A673 (cell line): ENCODE results near the gene TSPYL4. TPM values are rescaled to one million over a fixed set of nuclear protein-coding genes. Genes with fewer than 3 reads are reported as not detected.

Experiments used
- BruUV-seq: library from RNA; stranded (reverse); fragments of 400-500 nt; replicated peaks from 2 replicates; lab custom pipeline; 2021; lab: Mats Ljungman, UMichigan
- CTCF ChIA-PET: fragments of 300-600 bp; sonication (Branson Sonifier 250); formaldehyde crosslinking; loops from one replicate; lab custom pipeline; 2022; ENCODE audit warnings: antibody characterized with exemption; lab: Charles Lee
- POLR2A ChIA-PET: fragments of 300-600 bp; sonication (Branson Sonifier 250); formaldehyde crosslinking; loops from one replicate; lab custom pipeline; 2022; ENCODE audit warnings: antibody characterized with exemption; ENCODE audit not compliant: low non-redundant PET; lab: Charles Lee
- DNase-seq: peaks from one replicate; pipeline ENCODE4 v3.0.0-alpha.2; 2015; ENCODE audit warnings: low spot score
- H3K27ac ChIP-seq: fragments of 200-600 bp; sonication (generic); 2 replicates; pipeline ENCODE4 v1.5.1; 2016; ENCODE audit warnings: mixed run types, low read depth, mild to moderate bottlenecking, mixed read lengths, antibody characterized with exemption, low read length; ENCODE audit not compliant: poor library complexity, severe bottlenecking
- H3K27me3 ChIP-seq: fragments of 200-600 bp; sonication (generic); replicated peaks from 2 replicates; pipeline ENCODE4 v1.6.1; 2017; ENCODE audit warnings: mixed run types, low read depth, mild to moderate bottlenecking, mixed read lengths, antibody characterized with exemption, low read length; ENCODE audit not compliant: insufficient read depth, poor library complexity
- H3K36me3 ChIP-seq: fragments of 200-600 bp; sonication (generic); 2 replicates; pipeline ENCODE4 v1.6.1; 2016; ENCODE audit warnings: mixed run types, mild to moderate bottlenecking, mixed read lengths, antibody characterized with exemption, low read length; ENCODE audit not compliant: insufficient read depth, poor library complexity, severe bottlenecking
- H3K4me1 ChIP-seq: fragments of 200-600 bp; sonication (generic); 2 replicates; pipeline ENCODE4 v1.6.1; 2017; ENCODE audit warnings: mixed run types, mild to moderate bottlenecking, mixed read lengths, antibody characterized with exemption, low read length; ENCODE audit not compliant: insufficient read depth, poor library complexity, severe bottlenecking
- H3K4me3 ChIP-seq: fragments of 200-600 bp; sonication (generic); 2 replicates; pipeline ENCODE4 v1.5.1; 2016; ENCODE audit warnings: low read depth, mixed run types, mild to moderate bottlenecking, mixed read lengths, low read length; ENCODE audit not compliant: poor library complexity, severe bottlenecking
- H3K9me3 ChIP-seq: fragments of 200-600 bp; sonication (generic); 2 replicates; pipeline ENCODE4 v1.6.1; 2016; ENCODE audit warnings: mixed run types, low read depth, mild to moderate bottlenecking, mixed read lengths, antibody characterized with exemption, low read length; ENCODE audit not compliant: poor library complexity, severe bottlenecking
- CTCF ChIP-seq: fragments of 300-800, 200-600 bp; sonication (generic); conservative IDR thresholded peaks from 2 replicates; pipeline ENCODE4 v1.5.1; 2017; ENCODE audit warnings: low read depth, mild to moderate bottlenecking, antibody characterized with exemption, low read length, moderate library complexity, mixed read lengths
- EZH2 ChIP-seq: fragments of 200-600 bp; sonication (generic); IDR thresholded peaks from 2 replicates; pipeline ENCODE4 v1.6.1; 2017; ENCODE audit warnings: borderline replicate concordance, low read depth, mild to moderate bottlenecking, mixed read lengths, antibody characterized with exemption, low read length; ENCODE audit not compliant: poor library complexity, severe bottlenecking
- intact Hi-C: fragments of 100-400 bp; cut with micrococcal nuclease; formaldehyde crosslinking; loops from one replicate; pipeline ENCODE4 v1.10.0; 2022; ENCODE audit not compliant: unreplicated experiment
- total RNA-seq: library from RNA; stranded (reverse); gene quantifications from 2 replicates; pipeline ENCODE4 v1.2.3, GENCODE V29; 2021

Gene TSPYL4
- total RNA-seq, 1 experiment from 2014 or later, result 17.2 TPM

DNA sequence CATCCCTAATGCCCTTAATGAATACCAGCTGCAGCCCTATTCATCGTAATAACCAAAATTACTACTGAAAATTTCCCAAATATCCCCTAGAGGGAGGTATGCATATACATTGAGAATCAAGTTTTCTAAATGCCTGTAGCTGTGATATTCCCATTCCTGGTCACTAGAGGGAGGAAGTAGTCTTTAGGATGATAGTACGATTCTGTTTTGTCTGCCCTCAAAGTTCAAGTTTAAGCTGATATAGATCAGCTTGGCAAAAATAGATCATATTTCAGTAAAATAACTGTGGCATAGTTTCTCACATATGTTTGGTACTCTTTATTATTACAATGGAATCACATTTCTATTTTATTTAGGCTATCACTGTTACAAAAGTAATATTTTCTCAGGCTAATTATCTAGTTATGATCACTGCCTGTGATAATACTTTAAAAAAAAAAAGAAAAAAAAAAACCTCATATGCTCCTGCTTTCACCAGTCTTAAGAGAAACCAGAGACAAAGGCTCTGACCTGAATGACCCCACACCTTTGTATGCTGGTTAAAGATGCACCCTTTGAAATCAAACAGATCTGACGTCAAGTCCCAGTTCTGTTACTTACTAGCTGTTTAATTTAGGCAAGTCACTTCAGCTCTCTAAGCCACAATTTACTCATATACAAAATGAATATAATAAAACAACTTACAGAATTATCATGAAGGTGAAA lies 14.9 kb upstream of the TSPYL4 start:
- intact Hi-C loops, result loop anchor here (2.0 kb wide), 1 partner anchor 292 kb away; no protein-coding TSS in a partner anchor
- POLR2A ChIA-PET, result no interaction called here
- DNase-seq, result peak; percentile 91
- Histone ChIP-seq H3K4me1 (peaks cover 11% of the 10 kb centered on the region), H3K27me3 (no peaks in the 10 kb centered on the region), H3K9me3 (no peaks in the 10 kb centered on the region), H3K36me3 (peaks cover 4% of the 10 kb centered on the region), H3K27ac (no peak overlapping the region), H3K4me3 (no peak overlapping the region)
- BruUV-seq, result no TSS peak
- CTCF ChIA-PET, result interaction anchor here (0.5 to 1.6 kb wide), 14 partner anchors 9 to 349 kb away, joined by 3 to 17 read pairs (median 5); partner anchors contain the start of genes CALHM5, RWDD1, TSPYL1 and TSPYL4
- TF ChIP-seq CTCF, result peak; percentile 92
- TF ChIP-seq EZH2, result no peak

DNA sequence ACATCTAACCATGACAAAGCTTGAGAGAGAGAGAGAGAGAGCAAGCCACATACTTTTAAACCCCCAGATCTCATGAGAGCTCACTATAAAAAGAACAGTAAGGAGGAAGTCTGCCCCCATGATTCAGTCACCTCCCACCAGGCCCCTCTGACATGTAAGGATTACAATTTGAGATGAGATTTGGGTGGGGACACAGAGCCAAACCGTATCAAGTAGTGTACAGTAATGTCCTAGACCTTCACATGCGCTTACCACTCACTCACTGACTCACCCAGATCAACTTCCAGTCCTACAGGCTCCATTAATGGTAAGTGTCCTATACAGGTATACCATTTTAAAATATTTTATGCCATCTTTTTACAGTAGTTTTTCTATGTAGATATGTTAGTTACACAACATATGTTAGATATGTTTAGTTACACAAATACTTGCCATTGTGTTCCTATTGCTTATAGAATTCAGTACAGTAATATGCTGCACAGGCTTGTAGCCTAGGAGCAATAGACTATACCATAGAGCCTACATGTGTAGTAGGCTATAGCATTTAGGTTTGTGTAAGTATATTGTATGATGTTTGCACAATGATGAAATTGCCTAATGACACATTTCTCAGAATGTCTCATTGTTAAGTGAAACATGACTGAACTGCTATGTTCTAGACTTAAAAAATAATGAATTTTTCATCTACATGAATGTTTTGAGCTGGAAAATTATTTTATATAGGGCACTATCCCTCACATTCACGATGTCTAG lies 14.1 kb upstream of the TSPYL4 start:
- DNase-seq, result no peak
- Histone ChIP-seq H3K4me3 (no peak overlapping the region), H3K27me3 (no peaks in the 10 kb centered on the region), H3K27ac (no peak overlapping the region), H3K9me3 (no peaks in the 10 kb centered on the region), H3K4me1 (peaks cover 11% of the 10 kb centered on the region), H3K36me3 (no peaks in the 10 kb centered on the region)
- BruUV-seq, result no TSS peak
- TF ChIP-seq CTCF, result no peak
- no peak for TF ChIP-seq EZH2
- intact Hi-C loops, result loop anchor here (2.0 kb wide), 1 partner anchor 293 kb away; no protein-coding TSS in a partner anchor
- POLR2A ChIA-PET, result no interaction called here
- CTCF ChIA-PET, result interaction anchor here (0.7 to 1.6 kb wide), 14 partner anchors 9 to 350 kb away, joined by 3 to 17 read pairs (median 5); partner anchors contain the start of genes CALHM5, RWDD1, TSPYL1 and TSPYL4

DNA sequence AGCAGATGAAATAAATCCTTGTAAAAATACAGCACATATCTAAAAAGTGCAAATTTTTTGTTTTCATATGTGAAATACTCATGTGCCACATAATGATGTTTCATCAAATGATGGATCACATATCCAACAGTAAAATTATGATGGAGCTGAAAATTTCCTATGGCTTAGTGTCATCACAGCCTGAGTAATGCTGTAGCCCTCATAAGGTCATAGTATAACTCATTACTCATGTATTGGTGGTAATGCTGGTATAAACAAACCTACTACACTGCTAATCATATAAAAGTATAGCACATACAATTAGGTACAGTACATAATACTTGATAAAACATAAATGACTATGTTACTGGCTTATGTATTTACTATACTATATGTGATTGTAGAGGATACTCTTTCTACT lies 12.9 kb upstream of the TSPYL4 start:
- BruUV-seq, result no TSS peak
- no peaks in the 10 kb centered on the region for H3K27me3 ChIP-seq
- H3K36me3 ChIP-seq, result no peaks in the 10 kb centered on the region
- ChIA-PET CTCF (interaction anchor here (0.8 kb wide), 1 partner anchor 245 kb away, joined by 3 read pairs; the partner anchor contains the start of gene CALHM5), POLR2A (no interaction called here)
- H3K4me3 ChIP-seq, result no peak overlapping the region
- peaks cover 11% of the 10 kb centered on the region for H3K4me1 ChIP-seq
- no peak for TF ChIP-seq CTCF
- TF ChIP-seq EZH2, result no peak
- H3K9me3 ChIP-seq, result no peaks in the 10 kb centered on the region
- DNase-seq, result no peak
- intact Hi-C loops, result no loop called here
- H3K27ac ChIP-seq, result no peak overlapping the region
